DND-41 (cell line): ENCODE results near the gene WNT11.

ENCODE experiments used
- EZH2 ChIP-seq: IDR thresholded peaks from 3 replicates; pipeline ENCODE4 v1.6.1; 2012; ENCODE audit warnings: borderline replicate concordance, low read depth, mild to moderate bottlenecking, moderate library complexity, low read length, inconsistent platforms; ENCODE audit not compliant: severe bottlenecking
- TF ChIP-seq, protein P1 (sequence below): IDR thresholded peaks from 2 replicates; pipeline ENCODE4 v1.5.1; 2012; ENCODE audit warnings: borderline replicate concordance, low read length, moderate library complexity, mild to moderate bottlenecking; ENCODE audit not compliant: poor library complexity, severe bottlenecking; ENCODE audit errors: extremely low read depth

DNA sequence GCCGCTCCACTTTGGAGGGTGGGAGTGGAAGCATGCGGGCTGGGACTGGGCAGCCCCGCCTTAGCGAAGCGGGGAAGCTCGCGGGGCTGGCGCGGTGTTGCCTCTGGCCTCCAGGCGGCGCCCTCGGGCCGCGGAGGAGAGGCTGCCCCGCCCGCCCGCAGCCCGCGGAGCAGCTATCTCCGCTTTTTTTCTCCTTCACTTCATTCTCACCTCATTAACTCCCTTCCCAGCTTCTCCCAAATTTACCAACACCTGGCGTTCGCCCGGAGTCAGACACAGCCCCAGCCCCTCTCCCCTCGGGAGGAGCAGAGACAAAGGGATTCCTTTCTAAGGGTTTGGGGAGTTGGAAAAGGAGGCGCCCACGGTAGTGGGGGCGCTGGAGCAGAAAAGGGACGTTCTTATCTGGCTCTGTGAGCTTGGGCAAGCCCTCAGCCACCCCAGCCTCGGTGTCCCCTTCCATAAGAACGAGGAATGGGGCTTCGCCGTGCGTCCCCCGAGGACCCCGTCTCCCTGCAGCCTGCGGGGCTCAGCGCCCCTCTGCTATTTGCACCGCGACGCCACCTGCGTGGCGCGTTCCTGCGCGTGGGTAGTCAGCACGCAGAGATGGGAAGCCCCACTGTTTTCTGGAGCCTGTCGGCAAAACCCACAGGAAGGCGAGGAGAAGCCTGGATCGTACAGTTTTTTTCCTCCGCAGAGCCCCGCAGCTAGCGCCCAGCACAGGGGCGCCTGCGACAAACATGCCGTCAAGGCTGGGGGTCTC, 1.5 kb upstream of the WNT11 start:
- TF ChIP-seq, protein P1, sequence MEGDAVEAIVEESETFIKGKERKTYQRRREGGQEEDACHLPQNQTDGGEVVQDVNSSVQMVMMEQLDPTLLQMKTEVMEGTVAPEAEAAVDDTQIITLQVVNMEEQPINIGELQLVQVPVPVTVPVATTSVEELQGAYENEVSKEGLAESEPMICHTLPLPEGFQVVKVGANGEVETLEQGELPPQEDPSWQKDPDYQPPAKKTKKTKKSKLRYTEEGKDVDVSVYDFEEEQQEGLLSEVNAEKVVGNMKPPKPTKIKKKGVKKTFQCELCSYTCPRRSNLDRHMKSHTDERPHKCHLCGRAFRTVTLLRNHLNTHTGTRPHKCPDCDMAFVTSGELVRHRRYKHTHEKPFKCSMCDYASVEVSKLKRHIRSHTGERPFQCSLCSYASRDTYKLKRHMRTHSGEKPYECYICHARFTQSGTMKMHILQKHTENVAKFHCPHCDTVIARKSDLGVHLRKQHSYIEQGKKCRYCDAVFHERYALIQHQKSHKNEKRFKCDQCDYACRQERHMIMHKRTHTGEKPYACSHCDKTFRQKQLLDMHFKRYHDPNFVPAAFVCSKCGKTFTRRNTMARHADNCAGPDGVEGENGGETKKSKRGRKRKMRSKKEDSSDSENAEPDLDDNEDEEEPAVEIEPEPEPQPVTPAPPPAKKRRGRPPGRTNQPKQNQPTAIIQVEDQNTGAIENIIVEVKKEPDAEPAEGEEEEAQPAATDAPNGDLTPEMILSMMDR, result peak; percentile 90
- TF ChIP-seq EZH2, result no peak
